ENCODE measurements around the gene VSX1. TPM values are rescaled to one million over a fixed set of nuclear protein-coding genes. Genes with fewer than 3 reads are reported as not detected.
A peak's percentile ranks its signal among the peaks of the same experiment; 100 is the strongest.

The VSX1 gene
- total RNA-seq, 2 donors from 2014 or later = not detected

- Histone ChIP-seq H3K27ac (peak overlapping the region in 1 of 2 donors; percentile 10), H3K4me3 (no peak overlapping the region), H3K9me3 (no peaks in the 10 kb centered on the region), H3K27me3 (replicated peaks; ENCODE audit: insufficient read depth) (no peaks in the 10 kb centered on the region), H3K4me1 (replicated peaks) (peaks cover 30% of the 10 kb centered on the region), H3K36me3 (peaks cover 0 to under 1% of the 10 kb centered on the region in 2 donors)
- WGBS = over 99% methylated on average over 7 of the region's 7 CpGs
- intact Hi-C loops (cut with DNase I) = loop anchor here (10.0 kb wide), 2 partner anchors 1417 to 1697 kb away; partner anchors contain the start of genes CST3 and NXT1
- TF ChIP-seq POLR2A (IDR thresholded peaks at IDR 0.05) (no peak), POLR2AphosphoS5 (IDR thresholded peaks at IDR 0.05) (no peak)
- TF ChIP-seq, protein P1, sequence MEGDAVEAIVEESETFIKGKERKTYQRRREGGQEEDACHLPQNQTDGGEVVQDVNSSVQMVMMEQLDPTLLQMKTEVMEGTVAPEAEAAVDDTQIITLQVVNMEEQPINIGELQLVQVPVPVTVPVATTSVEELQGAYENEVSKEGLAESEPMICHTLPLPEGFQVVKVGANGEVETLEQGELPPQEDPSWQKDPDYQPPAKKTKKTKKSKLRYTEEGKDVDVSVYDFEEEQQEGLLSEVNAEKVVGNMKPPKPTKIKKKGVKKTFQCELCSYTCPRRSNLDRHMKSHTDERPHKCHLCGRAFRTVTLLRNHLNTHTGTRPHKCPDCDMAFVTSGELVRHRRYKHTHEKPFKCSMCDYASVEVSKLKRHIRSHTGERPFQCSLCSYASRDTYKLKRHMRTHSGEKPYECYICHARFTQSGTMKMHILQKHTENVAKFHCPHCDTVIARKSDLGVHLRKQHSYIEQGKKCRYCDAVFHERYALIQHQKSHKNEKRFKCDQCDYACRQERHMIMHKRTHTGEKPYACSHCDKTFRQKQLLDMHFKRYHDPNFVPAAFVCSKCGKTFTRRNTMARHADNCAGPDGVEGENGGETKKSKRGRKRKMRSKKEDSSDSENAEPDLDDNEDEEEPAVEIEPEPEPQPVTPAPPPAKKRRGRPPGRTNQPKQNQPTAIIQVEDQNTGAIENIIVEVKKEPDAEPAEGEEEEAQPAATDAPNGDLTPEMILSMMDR (IDR thresholded peaks at IDR 0.05) = no peak
- DNase-seq (ENCODE audit: low spot score) = no peak
Observed at GRCh38 chr20:25051386-25052155, 30.4 kb downstream of the VSX1 start.

- H3K27me3 ChIP-seq (replicated peaks; ENCODE audit: insufficient read depth) = no peaks in the 10 kb centered on the region
- H3K27ac ChIP-seq = peak overlapping the region in 1 of 2 donors; percentile 10
- intact Hi-C loops (cut with DNase I) = loop anchor here (10.0 kb wide), 2 partner anchors 1416 to 1696 kb away; partner anchors contain the start of genes CST3 and NXT1
- H3K4me1 ChIP-seq (replicated peaks) = peaks cover 30% of the 10 kb centered on the region
- H3K4me3 ChIP-seq = no peak overlapping the region
- 95% methylated on average over 17 of the region's 17 CpGs for WGBS
- TF ChIP-seq POLR2AphosphoS5 (IDR thresholded peaks at IDR 0.05) = no peak
- TF ChIP-seq, protein P1 (IDR thresholded peaks at IDR 0.05) = no peak
- no peak for TF ChIP-seq POLR2A (IDR thresholded peaks at IDR 0.05)
- H3K36me3 ChIP-seq = peaks cover 0 to 4% of the 10 kb centered on the region in 2 donors
- no peak for DNase-seq (ENCODE audit: low spot score)
- no peaks in the 10 kb centered on the region for H3K9me3 ChIP-seq
Observed at GRCh38 chr20:25050501-25051350, 31.2 kb downstream of the VSX1 start.

DNA sequence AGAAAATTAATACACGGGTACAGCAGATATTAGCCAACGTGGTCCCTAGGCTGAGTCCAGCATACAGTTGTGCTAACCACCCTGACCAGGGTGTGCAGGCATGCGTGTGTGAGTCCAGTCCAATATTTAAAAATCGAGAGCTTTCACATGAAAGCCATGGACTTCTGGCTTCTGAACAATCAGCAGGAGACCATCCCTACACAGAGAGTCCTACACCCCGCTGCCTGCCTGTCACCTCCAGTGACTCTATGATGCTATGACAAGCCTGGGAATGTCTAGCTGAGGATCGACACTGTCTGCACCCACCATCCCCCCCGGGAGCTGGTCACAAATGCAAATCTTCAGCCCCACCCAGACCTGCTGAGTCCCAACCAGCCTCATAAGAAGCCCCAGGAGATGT, 31.9 kb downstream of the VSX1 start:
- no peaks in the 10 kb centered on the region for H3K9me3 ChIP-seq
- peaks cover 30% of the 10 kb centered on the region for H3K4me1 ChIP-seq (replicated peaks)
- peak overlapping the region in 1 of 2 donors; percentile 10 for H3K27ac ChIP-seq
- TF ChIP-seq POLR2AphosphoS5 (IDR thresholded peaks at IDR 0.05) (no peak), POLR2A (IDR thresholded peaks at IDR 0.05) (no peak)
- TF ChIP-seq, protein P1 (IDR thresholded peaks at IDR 0.05) = no peak
- H3K27me3 ChIP-seq (replicated peaks; ENCODE audit: insufficient read depth) = no peaks in the 10 kb centered on the region
- H3K4me3 ChIP-seq = no peak overlapping the region
- 62% methylated on average over 7 of the region's 7 CpGs for WGBS
- intact Hi-C loops (cut with DNase I) = loop anchor here (10.0 kb wide), 2 partner anchors 1415 to 1695 kb away; partner anchors contain the start of genes CST3 and NXT1
- peaks cover 0 to 4% of the 10 kb centered on the region in 2 donors for H3K36me3 ChIP-seq
- DNase-seq (ENCODE audit: low spot score) = no peak

GRCh38 chr20:25049261-25050060, 32.5 kb downstream of the VSX1 start:
- peak overlapping the region in 1 of 2 donors; percentile 46 for H3K27ac ChIP-seq
- WGBS = 73% methylated on average over 16 of the region's 16 CpGs
- H3K4me1 ChIP-seq (replicated peaks) = peaks cover 30% of the 10 kb centered on the region
- H3K4me3 ChIP-seq = no peak overlapping the region
- H3K27me3 ChIP-seq (replicated peaks; ENCODE audit: insufficient read depth) = no peaks in the 10 kb centered on the region
- no peak for DNase-seq (ENCODE audit: low spot score)
- H3K36me3 ChIP-seq = peaks cover 0 to 4% of the 10 kb centered on the region in 2 donors
- H3K9me3 ChIP-seq = no peaks in the 10 kb centered on the region
- intact Hi-C loops (cut with DNase I) = loop anchor here (10.0 kb wide), 2 partner anchors 1415 to 1695 kb away; partner anchors contain the start of genes CST3 and NXT1
- TF ChIP-seq, protein P1 (IDR thresholded peaks at IDR 0.05) = no peak
- TF ChIP-seq POLR2AphosphoS5 (IDR thresholded peaks at IDR 0.05) (no peak), POLR2A (IDR thresholded peaks at IDR 0.05) (no peak)

Data from prostate gland (tissue), 2 donors.